Measurements from ENCODE around the gene TTC24. TPM values are rescaled to one million over a fixed set of nuclear protein-coding genes. Genes with fewer than 3 reads are reported as not detected.

The TTC24 gene
- polyA plus RNA-seq, 1 of the 3 experiments (the other 2 are of a cell fraction): not detected

GRCh38 chr1:156625436-156626078, 46.0 kb downstream of the TTC24 start:
- Histone ChIP-seq H3F3A (replicated peaks; ENCODE audit: insufficient read depth) (peaks cover 7% of the 10 kb centered on the region), H3K9me3 (no peaks in the 10 kb centered on the region), H3K9ac (no peak overlapping the region), H2AFZ (ENCODE audit: low read depth) (no peak overlapping the region), H3K4me3 (ENCODE audit: low read depth in 2 of 2, low read length in 1 of 2) (peak overlapping the region; percentile 10 to 31; a peak in 2 of 4 replicates), H4K20me1 (ENCODE audit: insufficient read depth) (no peaks in the 10 kb centered on the region), H3K36me3 (replicated peaks in 1 of 2; ENCODE audit: control insufficient read depth in 1 of 2, insufficient read depth in 2 of 2, low read length in 1 of 2) (no peaks in the 10 kb centered on the region), H3K4me2 (peak overlapping the region; percentile 86; the same call in 1 of the 2 replicates), H3K79me2 (ENCODE audit: insufficient read depth) (no peaks in the 10 kb centered on the region), H3K9me2 (no peaks in the 10 kb centered on the region), H3K27ac (ENCODE audit: low read depth in 2 of 2, low read length in 1 of 2) (no peak overlapping the region), H3K27me3 (ENCODE audit: insufficient read depth) (peaks cover 29% of the 10 kb centered on the region), H3K4me1 (ENCODE audit: control insufficient read depth in 1 of 2, insufficient read depth in 2 of 2, low read depth in 1 of 2, low read length in 1 of 2) (peaks cover 0 to 13% of the 10 kb centered on the region in 2 experiments; a peak in 1 of 4 replicates)
- POLR2A ChIA-PET: no interaction called here
- WGBS (ENCODE audit: low lambda C conversion rate): 3% methylated on average over 31 of the region's 45 CpGs
- TF ChIP-seq RXRA (IDR thresholded peaks at IDR 0.05; ENCODE audit: borderline replicate concordance, low read depth) (no peak), USF1 (IDR thresholded peaks at IDR 0.05; ENCODE audit: borderline replicate concordance, low read depth) (no peak), ZBTB33 (IDR thresholded peaks at IDR 0.05; ENCODE audit: borderline replicate concordance, low read depth) (no peak), CTCF (IDR thresholded peaks at IDR 0.05) (peak; percentile 96), YY1 (IDR thresholded peaks at IDR 0.05; ENCODE audit: low read depth) (no peak), SMC3 (IDR thresholded peaks at IDR 0.05; ENCODE audit: low read depth, low read length) (peak; percentile 63), EZH2phosphoT487 (IDR thresholded peaks at IDR 0.05; ENCODE audit: borderline replicate concordance, low read depth) (peak; percentile 79), EP300 (IDR thresholded peaks at IDR 0.05; ENCODE audit: borderline replicate concordance in 1 of 2, low read depth in 1 of 2, low read length in 1 of 2) (no peak), RAD21 (IDR thresholded peaks at IDR 0.05; ENCODE audit: low read length) (peak; percentile 76)
- CTCF ChIA-PET: interaction anchor here (0.9 to 18.0 kb wide), 27 partner anchors 8 to 269 kb away, joined by 3 to 643 read pairs (median 9); partner anchors contain the start of genes BCAN, CRABP2, ISG20L2 and METTL25B
- DNase-seq: peak; percentile 79

GRCh38 chr1:156626079-156626438, 46.5 kb downstream of the TTC24 start:
- Histone ChIP-seq H3K36me3 (replicated peaks in 1 of 2; ENCODE audit: control insufficient read depth in 1 of 2, insufficient read depth in 2 of 2, low read length in 1 of 2) (no peaks in the 10 kb centered on the region), H3K9me2 (no peaks in the 10 kb centered on the region), H3K4me3 (ENCODE audit: low read depth in 2 of 2, low read length in 1 of 2) (peak overlapping the region in 1 of 2 experiments; percentile 31; a peak in 1 of 4 replicates), H3K27me3 (ENCODE audit: insufficient read depth) (peaks cover 30% of the 10 kb centered on the region), H3F3A (replicated peaks; ENCODE audit: insufficient read depth) (peaks cover 5% of the 10 kb centered on the region), H4K20me1 (ENCODE audit: insufficient read depth) (no peaks in the 10 kb centered on the region), H3K4me1 (ENCODE audit: control insufficient read depth in 1 of 2, insufficient read depth in 2 of 2, low read depth in 1 of 2, low read length in 1 of 2) (peaks cover 0 to 13% of the 10 kb centered on the region in 2 experiments; a peak in 1 of 4 replicates), H3K9me3 (no peaks in the 10 kb centered on the region), H2AFZ (ENCODE audit: low read depth) (no peak overlapping the region), H3K4me2 (no peak overlapping the region), H3K79me2 (ENCODE audit: insufficient read depth) (no peaks in the 10 kb centered on the region), H3K27ac (ENCODE audit: low read depth in 2 of 2, low read length in 1 of 2) (no peak overlapping the region), H3K9ac (no peak overlapping the region)
- DNase-seq: no peak
- POLR2A ChIA-PET: no interaction called here
- 45% methylated on average over 4 of the region's 4 CpGs for WGBS (ENCODE audit: low lambda C conversion rate)
- no peak for TF ChIP-seq GABPA (IDR thresholded peaks at IDR 0.05; ENCODE audit: low read depth)
- TF ChIP-seq EP300 (IDR thresholded peaks at IDR 0.05; ENCODE audit: borderline replicate concordance in 1 of 2, low read depth in 1 of 2, low read length in 1 of 2): no peak
- no peak for TF ChIP-seq EZH2phosphoT487 (IDR thresholded peaks at IDR 0.05; ENCODE audit: borderline replicate concordance, low read depth)
- TF ChIP-seq USF1 (IDR thresholded peaks at IDR 0.05; ENCODE audit: borderline replicate concordance, low read depth): no peak
- no peak for TF ChIP-seq YY1 (IDR thresholded peaks at IDR 0.05; ENCODE audit: low read depth)
- no peak for TF ChIP-seq FOXJ3 (CRISPR knock-in tag; IDR thresholded peaks at IDR 0.05)
- CTCF ChIA-PET: interaction anchor here (0.6 to 18.0 kb wide), 22 partner anchors 8 to 196 kb away, joined by 3 to 643 read pairs (median 15); partner anchors contain the start of genes BCAN, CRABP2, ISG20L2 and METTL25B

Measured in SK-N-SH (cell line).